Measurements from ENCODE around the gene VKORC1. TPM values are rescaled to one million over a fixed set of nuclear protein-coding genes. Genes with fewer than 3 reads are reported as not detected.
A peak's percentile ranks its signal among the peaks of the same experiment; 100 is the strongest.

VKORC1 gene
- total and polyA plus RNA-seq, 2 of the 8 experiments (the other 6 are each of a cell fraction or from before 2014, with no cell fraction given): 84.1 to 483 TPM

DNA sequence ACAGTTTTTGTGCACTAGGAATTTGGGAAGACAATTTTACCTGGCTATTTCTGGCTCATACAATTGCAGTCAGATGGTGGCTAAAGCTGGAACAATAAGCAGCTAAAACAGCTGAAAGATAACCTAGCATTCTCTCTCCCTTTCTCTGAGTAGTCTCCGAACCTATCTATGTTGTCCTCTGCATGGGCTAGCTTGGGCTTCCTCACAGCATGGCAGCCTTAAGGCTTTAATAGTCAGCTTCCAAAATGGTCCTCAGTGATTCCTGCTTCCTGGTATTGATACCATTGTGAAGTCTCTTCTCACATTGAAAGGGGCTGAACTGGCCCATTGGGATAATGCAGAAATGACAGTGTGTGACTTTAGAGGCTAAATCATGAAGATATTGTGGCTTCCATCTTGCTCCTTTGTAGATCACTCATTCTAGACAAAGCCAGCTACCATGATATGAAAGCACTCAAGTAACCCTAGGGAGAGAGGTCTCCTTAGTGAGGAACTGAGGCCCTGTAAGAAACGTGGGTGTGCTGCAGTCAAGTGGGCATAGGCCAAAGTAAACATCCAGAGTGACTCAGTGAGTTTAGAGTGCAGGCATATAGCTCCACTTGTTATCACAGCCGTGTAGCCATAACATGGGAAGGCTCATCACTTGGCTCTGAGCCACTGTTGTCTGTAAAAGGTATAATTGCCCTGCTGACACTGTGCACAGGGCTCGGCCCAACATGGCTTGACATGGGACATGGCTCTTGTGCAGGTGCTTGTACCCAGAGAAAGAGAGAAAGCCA, 5.5 kb upstream of the VKORC1 start:
- Histone ChIP-seq H3K27ac (ENCODE audit: low read depth, low read length) (no peak overlapping the region), H3K9me3 (ENCODE audit: insufficient read depth in 2 of 2, low read depth in 1 of 2, low read length in 1 of 2) (no peaks in the 10 kb centered on the region), H3K4ac (replicated peaks; ENCODE audit: insufficient read length, low read depth, low read length) (no peak overlapping the region), H3K4me2 (ENCODE audit: insufficient read depth in 1 of 2, low read depth in 2 of 2, low read length in 2 of 2) (no peak overlapping the region), H2AFZ (ENCODE audit: low read length) (no peak overlapping the region), H2BK20ac (ENCODE audit: low read length) (no peak overlapping the region), H3K14ac (ENCODE audit: insufficient read length) (no peak overlapping the region), H3K36me3 (ENCODE audit: control insufficient read depth in 2 of 4, insufficient read depth in 4 of 4, low read length in 3 of 4) (no peaks in the 10 kb centered on the region), H3K4me3 (ENCODE audit: extremely low read depth in 1 of 4, insufficient read depth in 2 of 4, low read depth in 3 of 4, low read length in 4 of 4) (no peak overlapping the region), H2BK5ac (ENCODE audit: low read depth, low read length) (no peak overlapping the region), H2AK5ac (ENCODE audit: low read depth, low read length) (0 out of 2 replicates have a peak overlapping the region, but pooled peaks have one; percentile 67), H2BK120ac (replicated peaks; ENCODE audit: low read depth, low read length) (no peak overlapping the region), H3K18ac (ENCODE audit: extremely low read depth, low read length) (no peak overlapping the region), H3K9ac (replicated peaks in 1 of 4; ENCODE audit: extremely low read depth in 1 of 4, low read depth in 3 of 4, low read length in 3 of 4) (no peak overlapping the region), H3K23me2 (ENCODE audit: low read depth, low read length) (no peaks in the 10 kb centered on the region), H3K27me3 (replicated peaks in 1 of 4; ENCODE audit: control insufficient read depth in 3 of 4, extremely low read depth in 1 of 4, insufficient read depth in 3 of 4, low read length in 3 of 4) (0 out of 7 replicates have a peak, but pooled peaks cover 0 to 2% (median 0%) of the 10 kb centered on the region in 4 experiments), H3K23ac (ENCODE audit: insufficient read length) (no peak overlapping the region), H2BK12ac (ENCODE audit: low read depth, low read length) (no peak overlapping the region), H4K5ac (ENCODE audit: insufficient read length, low read depth, low read length) (no peak overlapping the region), H4K91ac (replicated peaks; ENCODE audit: insufficient read length, low read length) (no peak overlapping the region), H3K4me1 (replicated peaks in 1 of 4; ENCODE audit: control insufficient read depth in 3 of 4, insufficient read depth in 4 of 4, low read length in 3 of 4) (no peaks in the 10 kb centered on the region), H3K79me2 (ENCODE audit: control insufficient read depth in 1 of 2, insufficient read depth in 2 of 2, low read length in 2 of 2) (no peaks in the 10 kb centered on the region), H4K8ac (ENCODE audit: extremely low read depth, insufficient read depth, low read length) (no peak overlapping the region), H2BK15ac (ENCODE audit: low read length) (no peak overlapping the region), H3K79me1 (ENCODE audit: low read depth, low read length) (no peaks in the 10 kb centered on the region), H4K20me1 (replicated peaks in 1 of 2; ENCODE audit: control insufficient read depth in 1 of 2, insufficient read depth in 2 of 2, low read length in 2 of 2) (no peaks in the 10 kb centered on the region), H3K56ac (replicated peaks; ENCODE audit: insufficient read length, low read depth, low read length) (no peak overlapping the region)
- no peak for DNase-seq (ENCODE audit: low read depth in 1 of 2, low spot score in 2 of 2)
- CTCF ChIA-PET (ENCODE audit: partially characterized antibody): interaction anchor here (0.6 to 1.9 kb wide), 10 partner anchors 11 to 345 kb away, joined by 3 to 7 read pairs (median 3); partner anchors contain the start of gene KAT8
- no peak for FAIRE-seq
- WGBS, 2 experiments (ENCODE audit: extremely low coverage in 1 of 2, insufficient coverage in 1 of 2, insufficient read length in 1 of 2, insufficient replicate concordance in 2 of 2, low coverage in 1 of 2, low lambda C conversion rate in 2 of 2, missing lambda C conversion rate in 1 of 2): 63% methylated on average over 4 of the region's 4 CpGs; no CpG with 5 or more reads in 1 of the 2 experiments
- TF ChIP-seq BACH1 (IDR thresholded peaks at IDR 0.05; ENCODE audit: low read length) (no peak), CBX5 (IDR thresholded peaks at IDR 0.05; ENCODE audit: low read depth, low read length) (no peak), CEBPB (IDR thresholded peaks at IDR 0.05; ENCODE audit: low read depth, low read length) (no peak), POLR2A (IDR thresholded peaks at IDR 0.05; ENCODE audit: control extremely low read depth in 1 of 2, low read depth in 2 of 2, low read length in 2 of 2) (no peak), CREB1 (IDR thresholded peaks at IDR 0.05) (no peak), EGR1 (IDR thresholded peaks at IDR 0.05; ENCODE audit: borderline replicate concordance, low read depth, low read length) (no peak)
- TF ChIP-seq, protein P1, sequence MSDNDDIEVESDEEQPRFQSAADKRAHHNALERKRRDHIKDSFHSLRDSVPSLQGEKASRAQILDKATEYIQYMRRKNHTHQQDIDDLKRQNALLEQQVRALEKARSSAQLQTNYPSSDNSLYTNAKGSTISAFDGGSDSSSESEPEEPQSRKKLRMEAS (IDR thresholded peaks at IDR 0.05): no peak
- POLR2A ChIA-PET (ENCODE audit: partially characterized antibody): interaction anchor here (0.7 to 3.0 kb wide), 8 partner anchors 10 to 80 kb away, joined by 3 to 16 read pairs (median 6); partner anchors contain the start of genes FUS, KAT8, ZNF646 and ZNF668
